HL-60/S4 (cell line): ENCODE measurements around the gene ANKRD9.
"Not testable (repeated sequence)": the region's sequence is repeated elsewhere in the genome, so short reads cannot be mapped to it uniquely, and the experiment has no call there.

Source experiments
- in situ Hi-C: fragments of 300-500 bp; cut with MboI; formaldehyde crosslinking; loops from 2 replicates; pipeline ENCODE4 v1.14.3; 2022; ENCODE audit warnings: low sequenced_read_pairs

The ANKRD9 gene, protein sequence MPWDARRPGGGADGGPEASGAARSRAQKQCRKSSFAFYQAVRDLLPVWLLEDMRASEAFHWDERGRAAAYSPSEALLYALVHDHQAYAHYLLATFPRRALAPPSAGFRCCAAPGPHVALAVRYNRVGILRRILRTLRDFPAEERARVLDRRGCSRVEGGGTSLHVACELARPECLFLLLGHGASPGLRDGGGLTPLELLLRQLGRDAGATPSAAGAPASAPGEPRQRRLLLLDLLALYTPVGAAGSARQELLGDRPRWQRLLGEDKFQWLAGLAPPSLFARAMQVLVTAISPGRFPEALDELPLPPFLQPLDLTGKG

DNA sequence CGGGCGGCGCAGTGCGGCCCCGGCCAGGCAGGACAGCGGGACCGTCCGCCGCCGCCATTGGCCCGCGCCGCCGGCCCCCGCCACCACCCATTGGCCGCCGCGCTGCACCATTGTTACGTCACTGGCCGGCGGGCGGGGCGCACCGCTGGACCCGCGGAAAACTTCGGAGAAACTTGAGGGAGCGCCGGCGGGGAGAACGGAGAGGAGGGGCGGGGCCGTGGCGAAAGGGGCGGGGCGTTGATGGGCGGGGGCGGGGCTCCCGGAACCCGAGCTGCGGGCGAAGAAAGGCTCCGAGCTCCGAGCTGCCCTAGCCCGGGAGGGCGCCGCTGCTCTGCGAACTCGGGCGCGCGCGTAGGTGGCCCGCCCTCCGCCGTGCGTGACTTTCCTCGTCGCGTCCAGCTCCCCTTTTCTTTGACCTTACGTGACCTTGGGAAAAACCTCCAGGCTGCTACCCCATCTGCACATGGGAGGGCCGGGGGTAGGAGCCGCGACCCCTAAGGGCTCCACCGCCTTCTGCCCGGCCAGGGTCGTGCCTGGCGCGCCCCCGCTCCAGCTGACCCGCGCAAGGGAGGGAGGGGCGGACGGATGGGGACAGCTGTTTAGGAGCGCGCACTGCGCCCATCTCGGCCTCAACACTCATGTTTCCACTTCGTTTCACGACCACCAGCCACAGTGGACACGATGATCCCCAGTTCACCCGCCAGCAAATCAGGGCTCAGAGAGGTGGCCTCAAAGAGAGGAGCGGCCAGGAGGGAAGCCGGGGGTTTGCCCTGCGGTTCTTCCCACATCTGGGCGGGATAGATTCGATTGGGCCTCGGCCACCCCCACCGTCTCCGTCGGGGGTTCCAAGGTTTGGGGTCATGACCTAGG lies at the start of gene ANKRD9:
Gene ANKRD9, minus strand, starts transcription at position 31 of the 870 bp plus-strand sequence. CDS start 1,887 bp downstream, outside the sequence.
- in situ Hi-C loops: loop anchor here (10.0 kb wide), 2 partner anchors 65 to 195 kb away; partner anchors contain the start of gene ZNF839

DNA sequence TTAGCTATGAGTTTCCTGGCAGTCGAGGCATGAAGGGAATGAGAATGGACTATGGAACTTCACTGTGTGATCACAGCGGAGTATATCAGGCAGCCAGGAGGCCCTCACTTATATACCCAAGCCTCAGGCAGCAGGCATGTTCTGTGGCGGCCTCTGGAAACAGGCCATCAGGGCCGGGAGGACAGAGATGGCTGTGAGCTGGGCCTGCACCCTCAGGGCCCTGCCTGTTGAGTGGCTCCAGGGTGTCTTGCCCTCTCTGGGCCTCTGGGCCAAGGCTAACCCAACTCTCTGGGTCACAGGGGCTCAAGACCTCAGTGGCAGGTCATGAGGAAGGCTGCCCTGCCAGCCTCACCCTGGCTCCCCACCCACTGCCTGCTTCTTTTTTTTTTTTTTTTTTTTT lies 49.0 kb upstream of the ANKRD9 start:
- in situ Hi-C loops: no loop called here

DNA sequence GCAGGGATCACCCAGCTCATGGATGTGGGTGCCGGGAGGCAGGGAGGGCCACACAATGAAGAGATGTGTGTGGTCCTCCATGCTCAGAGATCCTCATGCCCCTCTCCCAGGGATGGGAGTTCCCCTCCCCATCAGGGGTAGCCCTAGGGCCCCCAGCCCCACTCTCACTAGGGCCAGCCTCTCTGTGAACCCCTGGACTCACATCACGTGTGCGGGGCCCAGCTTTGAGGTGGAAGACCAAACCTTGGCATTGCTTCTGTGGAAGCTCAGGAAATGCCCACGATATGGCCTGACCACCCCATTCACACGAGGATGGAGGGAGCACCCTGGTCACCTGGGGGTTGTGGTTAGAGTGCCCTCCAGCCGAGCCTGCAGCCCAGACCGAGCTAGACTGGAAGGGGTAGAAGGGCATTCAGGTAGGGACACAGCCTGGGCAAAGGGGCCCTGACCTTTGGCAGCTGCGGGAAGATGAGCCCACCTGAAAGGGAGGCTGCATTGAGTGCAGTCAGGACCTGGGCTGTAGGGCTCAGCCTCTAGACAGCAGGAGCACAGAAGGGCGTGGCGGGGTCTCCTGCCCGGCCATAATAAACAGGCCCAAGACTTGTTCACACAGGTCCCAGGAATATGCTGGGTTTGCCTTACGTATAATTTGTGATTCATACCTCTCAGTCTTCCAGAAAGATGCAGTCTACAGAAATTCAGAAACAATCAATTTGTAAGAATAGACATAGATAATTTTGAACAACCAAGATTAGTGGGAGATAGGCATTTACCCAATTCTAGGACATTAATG lies 48.1 kb upstream of the ANKRD9 start:
- in situ Hi-C loops: no loop called here

DNA sequence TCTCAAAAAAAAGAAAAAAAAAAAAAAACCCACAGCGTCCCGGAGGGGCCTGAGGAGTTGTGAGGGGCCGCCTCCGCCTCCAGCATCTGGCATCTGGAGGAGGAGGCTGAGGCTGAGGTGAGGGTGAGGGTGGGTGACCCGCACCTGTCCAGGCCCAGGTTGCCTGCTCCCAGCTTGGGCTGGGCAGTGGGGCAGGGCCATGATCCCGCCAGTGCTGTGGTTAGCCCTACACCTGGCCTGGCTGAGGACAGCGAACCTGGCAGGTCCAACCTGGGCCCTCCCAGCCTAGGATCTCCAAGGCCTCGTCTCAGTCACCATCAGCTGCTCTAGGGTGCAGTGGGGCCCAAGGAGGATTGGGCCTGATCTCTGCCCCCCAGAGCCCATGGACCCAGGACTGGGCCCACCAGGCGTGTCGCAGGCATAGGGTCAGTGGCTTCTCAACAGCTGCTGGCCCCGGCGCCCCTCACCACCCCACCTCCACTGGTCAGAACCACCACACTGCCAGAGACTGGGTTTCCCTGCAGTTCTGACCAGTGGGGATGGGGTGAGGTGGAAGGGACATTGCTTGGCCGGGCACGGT lies 46.6 kb upstream of the ANKRD9 start:
- in situ Hi-C loops: no loop called here

DNA sequence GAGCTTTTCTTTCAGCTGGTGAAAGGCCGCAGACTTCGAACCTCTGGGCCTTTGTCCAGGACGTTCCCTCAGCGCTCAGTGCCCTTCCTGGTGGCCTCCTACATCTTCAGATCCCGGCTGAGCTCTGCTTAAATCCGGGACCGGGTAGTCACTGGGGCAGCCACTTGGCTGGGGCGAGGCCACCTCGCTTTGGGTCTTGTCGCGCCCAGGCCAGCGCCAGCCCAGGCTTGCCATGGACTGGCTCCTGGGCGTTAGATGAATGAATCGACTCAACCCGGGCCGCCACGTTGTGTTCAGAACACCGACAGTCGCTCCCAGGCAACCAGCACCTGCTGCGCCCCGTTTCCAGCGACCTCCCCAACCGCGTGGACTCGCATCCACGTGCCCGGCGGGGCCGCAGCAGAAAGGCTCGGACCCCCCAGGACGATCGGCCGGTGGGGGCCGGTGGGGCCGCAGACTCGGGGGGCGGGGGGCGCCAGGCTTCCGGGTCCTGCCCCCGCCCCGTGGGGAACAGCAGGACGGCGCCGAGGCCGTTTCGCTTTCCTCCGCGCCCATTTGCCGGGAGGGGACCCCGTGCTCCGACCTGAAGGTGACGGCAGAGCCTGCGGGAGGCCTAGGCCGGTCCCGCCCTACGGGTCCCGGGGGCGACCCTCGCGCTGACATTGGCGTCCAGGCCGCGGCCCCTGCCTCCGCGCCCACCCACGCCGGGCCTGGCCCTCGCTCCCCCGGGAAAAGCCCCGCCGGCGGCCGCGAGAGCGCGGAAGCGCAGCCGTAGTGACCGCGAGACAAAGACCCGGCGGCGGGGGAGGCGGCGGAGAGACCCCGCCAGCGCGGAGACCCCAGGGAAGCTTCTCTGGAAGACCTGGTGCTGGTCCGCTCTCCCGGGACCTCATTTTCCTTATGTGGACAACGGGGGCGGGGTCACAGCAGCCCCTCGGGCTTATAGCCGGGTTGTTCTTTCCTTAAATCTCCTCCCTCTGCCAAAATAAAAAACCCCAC lies 45.5 kb upstream of the ANKRD9 start:
- in situ Hi-C loops: no loop called here

DNA sequence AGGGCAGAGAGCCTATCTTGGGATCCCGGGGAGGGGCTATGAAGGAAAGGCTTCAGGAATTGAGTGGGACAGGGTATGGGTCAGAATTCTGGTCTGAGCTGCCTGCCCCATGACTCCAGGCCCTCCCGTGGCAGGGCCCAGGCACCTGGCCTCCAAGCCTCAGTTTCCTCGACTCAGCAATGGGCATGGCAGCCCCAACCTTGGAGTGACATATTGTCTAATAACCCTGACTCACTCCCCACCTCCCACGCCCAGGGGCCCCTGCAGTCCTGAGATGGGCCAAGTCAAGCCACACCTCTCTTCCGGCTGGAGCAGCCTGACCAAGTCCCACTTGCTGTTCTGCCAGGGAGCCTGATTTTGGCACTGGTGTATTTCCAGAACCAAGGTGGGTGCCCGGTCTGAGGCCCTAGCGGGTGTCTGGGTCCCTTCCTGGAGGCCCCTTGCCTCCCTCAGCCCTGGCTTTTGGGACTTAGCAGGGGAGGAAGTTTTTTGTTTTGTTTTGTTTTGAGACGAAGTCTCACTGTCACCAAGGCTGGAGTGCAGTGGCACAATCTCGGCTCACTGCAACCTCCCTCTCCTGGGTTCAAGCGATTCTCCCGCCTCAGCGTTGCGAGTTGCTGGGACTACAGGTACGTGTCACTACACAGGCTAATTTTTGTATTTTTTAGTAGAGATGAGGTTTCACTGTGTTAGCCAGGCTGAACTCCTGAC lies 42.6 kb upstream of the ANKRD9 start:
- in situ Hi-C loops: no loop called here

DNA sequence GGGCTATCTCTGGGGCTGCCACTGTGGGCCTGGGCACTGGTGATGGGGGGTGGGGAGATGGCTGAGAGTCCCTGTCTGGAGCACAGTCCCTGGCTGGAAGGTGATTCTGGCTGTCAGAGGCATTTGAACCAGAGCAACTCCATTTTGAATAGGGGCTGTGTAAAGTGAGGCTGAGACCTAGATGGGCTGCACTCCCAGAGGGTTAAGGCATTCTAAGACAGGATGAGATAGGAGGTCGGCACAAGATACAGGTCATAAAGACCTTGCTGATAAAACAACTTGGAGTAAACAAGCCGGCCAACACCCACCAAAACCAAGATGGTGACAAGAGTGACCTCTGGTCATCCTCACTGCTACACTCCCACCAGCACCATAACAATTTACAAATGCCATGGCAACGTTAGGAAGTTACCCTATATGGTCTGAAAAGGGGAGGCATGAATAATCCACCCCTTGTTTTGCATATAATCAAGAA lies 41.4 kb upstream of the ANKRD9 start:
- in situ Hi-C loops: not testable (repeated sequence)

DNA sequence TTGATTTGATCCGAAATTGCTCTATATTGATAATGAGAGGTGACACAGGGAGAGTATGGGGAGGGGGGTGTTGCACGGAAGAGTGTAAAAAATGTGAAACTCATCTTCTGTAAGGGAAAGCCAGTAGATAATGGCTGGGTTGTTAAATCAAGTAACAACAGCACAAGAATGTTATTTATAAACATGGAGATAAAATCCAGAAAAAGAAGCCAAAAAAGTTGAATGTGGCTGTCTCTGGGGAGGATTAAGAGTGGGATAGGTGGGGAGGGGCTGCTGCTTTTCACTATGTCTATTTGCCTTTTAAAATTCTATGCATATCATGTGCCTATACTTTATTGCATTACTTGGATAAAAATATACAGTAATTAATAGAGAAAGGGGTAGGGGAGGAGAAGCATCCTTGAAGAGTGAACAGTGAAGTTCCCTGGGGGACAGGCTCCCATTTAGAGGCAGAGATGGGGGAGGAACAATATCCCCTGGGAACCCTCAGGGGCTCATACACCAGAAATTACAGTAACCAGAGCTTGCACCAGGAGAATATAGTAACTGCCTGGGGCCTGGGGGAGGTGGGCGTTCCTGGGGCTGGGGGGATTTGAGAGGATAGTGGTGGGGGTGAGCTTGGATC lies 39.2 kb upstream of the ANKRD9 start:
- in situ Hi-C loops: no loop called here

DNA sequence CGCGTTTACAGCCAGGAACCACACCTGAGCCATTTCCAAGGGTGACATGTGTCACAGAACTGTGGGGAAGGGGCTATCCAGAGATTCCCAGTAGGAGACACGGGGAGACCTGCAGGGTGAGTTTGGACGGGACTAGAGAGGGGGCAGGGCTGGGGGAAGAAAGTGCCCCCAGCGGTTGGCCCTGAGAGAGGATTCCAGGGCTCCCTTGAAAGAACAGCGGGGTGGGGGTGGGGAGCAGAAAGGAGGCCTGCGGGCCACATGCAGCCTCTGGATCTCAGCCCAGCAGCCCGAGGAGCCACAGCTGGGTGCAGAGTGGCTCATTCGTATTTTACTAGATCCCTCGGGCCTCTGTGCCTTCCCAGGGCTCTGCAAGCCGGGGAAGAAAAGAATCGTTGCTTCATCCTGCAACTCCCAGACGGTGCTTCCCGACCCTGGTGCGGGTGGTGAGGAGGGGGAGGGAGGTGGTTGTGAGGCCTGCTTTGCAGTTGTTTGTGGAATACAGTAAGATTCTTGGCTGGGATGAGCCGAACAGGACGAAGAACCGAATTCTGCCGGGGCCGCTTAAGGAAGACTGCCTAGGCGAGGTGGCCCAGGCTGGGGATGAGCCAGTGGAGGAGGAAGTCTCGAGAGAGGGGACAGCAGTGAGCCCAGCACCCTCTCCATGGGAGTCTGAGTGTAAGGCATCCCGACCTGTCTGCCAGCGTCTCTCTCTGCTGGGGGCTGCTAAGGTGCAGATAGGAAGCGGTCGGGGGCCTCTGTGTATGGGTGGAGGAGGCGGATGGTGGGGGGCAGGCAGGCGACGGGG lies 36.1 kb upstream of the ANKRD9 start:
- in situ Hi-C loops: no loop called here

DNA sequence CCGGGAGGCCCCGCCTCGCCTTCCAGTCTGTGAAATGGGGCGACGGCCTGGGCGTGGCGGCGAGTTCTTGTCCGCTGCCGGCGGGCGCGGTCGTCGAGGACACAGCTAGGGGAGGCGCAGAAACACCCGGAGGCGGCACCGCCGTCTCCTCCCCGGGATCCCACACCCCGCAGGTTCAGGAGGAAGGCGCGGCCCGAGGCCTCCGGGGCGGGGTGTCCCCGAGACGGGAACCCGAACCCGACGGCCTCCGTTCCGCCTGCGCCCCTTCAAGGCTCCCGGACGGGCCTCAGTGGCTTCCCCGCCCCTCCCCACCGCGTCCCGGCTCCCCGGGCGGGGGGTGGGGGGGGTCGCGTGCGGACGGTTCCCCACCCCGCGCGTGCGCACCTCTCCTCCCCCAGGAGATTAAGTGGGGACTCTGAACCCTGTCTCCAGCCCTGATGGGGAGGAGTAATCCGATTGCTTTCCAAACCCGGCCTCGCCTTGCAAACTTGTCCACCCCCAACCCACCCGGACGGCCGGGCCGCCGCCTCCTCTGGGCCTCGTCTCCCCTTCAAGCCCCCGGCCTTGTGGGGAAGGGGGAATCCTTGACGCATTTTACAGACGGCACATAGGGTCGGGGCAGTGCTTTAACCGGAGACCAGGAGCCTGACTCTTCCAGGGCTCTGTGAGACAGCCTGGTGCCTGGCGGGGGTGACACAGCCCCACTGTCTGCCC lies 35.3 kb upstream of the ANKRD9 start:
- in situ Hi-C loops: no loop called here

DNA sequence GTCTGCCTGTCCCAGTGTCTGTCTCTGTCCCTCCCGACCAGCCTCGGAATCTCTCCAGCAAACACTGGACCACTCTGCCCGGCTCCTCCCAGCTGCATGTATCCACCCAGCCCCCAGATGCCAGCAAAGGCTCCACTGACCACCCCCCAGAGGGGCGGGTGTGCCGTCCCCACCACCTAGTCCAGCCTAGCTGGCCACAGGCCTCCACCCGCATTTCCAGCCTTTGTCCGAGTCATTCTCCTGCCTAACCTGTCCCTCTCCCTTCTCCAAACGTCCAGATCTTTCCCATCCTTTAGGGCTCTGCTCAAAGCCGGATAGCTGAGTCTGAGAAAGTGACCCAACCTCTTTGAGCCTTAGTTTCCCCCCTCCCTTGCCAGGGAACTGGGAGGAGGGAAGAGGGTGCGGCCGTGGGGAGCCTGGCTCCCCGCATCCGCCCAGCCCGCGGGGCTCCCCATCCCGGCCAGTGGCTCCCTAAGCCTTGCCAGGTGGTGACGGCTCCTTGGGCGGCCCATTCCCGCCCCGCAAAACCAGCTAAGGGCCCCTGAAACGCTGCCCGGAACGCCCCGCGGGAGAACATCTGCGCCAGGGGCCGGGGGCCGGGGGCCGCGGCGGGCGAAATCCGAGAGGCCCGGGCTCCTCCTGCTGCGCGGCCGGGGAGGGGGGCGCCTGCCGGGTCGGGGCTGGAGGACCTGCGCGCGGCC lies 34.6 kb upstream of the ANKRD9 start:
- in situ Hi-C loops: no loop called here

DNA sequence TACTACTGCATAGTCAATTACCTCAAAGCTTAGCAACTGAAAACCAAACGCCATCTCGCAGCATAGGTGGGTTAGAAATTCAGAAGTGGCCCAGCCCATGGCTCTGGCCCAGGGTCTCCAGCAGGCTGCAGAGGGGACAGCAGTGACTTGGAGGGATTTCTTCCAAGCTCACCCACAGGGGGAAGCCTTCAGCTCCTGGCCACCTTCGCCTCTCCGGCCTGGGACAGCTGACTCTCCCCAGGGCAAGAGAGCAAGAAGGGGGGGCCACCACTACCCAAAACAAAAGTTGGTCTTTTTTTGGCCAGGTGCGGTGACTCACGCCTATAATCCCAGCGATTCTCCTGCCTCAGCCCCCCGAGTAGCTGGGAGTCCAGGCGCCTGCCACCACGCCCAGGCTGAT lies 32.2 kb upstream of the ANKRD9 start:
- in situ Hi-C loops: no loop called here

DNA sequence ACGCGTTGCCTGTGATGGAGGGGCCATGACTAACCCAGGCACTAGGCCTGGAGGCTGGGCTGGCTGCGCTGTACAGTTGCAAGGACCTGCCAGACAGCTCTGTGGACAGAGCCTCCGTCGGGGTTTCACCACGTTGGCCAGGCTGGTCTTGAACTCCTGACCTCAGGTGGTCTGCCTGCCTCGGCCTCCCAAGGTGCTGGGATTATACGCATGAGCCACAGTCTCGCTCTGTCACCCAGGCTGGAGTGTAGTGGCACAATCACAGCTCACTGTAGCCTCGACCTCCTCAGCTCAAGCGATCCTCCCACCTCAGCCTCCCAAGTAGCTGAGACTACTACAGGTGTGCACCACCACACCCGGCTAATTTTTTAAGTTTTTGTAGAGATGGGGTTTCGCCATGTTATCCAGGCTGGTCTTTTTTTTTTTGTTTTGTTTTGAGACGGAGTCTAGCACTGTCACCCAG lies 31.5 kb upstream of the ANKRD9 start:
- in situ Hi-C loops: not testable (repeated sequence)

DNA sequence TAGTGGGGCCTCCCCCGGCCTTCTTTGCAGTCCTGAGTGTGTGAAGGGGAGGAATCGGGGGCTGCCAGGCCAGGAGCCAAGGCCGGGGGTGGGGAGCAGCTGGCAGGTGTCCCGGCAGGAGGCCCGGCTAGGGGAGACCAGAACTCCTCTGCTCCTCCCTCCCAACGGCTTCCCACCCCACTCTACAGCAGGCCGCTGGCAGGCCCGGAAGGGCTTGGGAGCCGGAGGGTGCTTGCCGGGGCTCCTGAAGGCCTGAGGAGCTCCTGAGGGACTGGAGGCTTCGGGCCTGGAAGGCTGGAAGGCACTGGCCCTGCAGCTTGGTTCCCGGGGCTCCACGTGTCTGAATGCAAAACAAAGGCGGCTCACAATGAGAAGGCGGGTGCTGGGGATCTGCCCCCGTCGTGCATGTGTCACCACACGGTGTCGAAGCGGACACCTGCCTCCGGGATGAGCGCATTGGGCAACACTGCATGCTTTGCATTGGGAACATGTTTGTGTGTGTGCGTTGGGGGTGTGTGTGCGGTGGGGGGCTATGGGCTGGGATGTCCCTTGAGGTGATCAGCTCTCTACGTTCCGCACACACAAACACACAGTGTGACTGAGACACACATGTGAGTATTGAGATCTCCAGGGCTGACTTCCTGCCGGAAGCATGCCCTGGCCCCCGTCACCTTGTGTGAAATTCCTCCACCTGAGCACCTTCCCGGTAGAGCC lies 30.9 kb upstream of the ANKRD9 start:
- in situ Hi-C loops: no loop called here

DNA sequence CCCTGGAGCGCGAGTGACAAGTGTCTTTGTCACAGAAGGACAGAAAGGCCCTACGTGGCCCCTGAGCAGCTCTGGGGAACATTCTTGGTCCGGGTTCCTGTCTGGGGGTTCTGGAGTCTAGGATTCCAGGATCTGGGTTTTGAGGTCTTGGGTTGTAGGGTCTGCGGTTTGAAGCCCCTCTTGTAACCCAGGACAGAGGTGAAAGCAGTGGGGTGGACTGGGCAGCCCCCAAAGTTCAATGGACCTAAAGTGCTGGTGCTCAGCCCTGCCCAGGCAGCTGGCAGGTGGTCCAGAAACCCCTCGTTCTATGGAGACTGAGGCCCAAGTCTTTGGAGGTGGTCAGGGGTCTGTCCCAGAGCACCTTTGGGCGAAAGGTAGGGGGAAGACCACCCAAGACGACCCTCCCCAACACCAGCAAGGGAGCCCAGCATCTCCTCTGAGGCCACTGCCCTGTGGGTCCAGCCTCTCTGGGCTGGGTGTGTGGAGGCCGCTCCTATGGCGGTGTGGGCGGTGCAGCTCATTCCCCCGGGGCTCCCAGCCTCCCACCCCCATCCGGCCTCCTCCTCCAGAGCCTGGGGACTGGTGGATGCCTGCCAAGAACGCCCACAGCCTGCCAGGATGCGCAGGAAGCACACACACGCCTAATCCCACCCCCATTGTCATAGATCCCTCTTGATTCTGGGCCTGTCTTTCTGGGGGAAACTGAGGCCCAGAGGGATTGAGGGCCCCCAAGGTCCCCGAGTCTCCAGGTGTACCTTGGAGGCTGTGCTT lies 30.2 kb upstream of the ANKRD9 start:
- in situ Hi-C loops: no loop called here
